ENCODE results near the gene NR3C1.

Gene NR3C1

DNA sequence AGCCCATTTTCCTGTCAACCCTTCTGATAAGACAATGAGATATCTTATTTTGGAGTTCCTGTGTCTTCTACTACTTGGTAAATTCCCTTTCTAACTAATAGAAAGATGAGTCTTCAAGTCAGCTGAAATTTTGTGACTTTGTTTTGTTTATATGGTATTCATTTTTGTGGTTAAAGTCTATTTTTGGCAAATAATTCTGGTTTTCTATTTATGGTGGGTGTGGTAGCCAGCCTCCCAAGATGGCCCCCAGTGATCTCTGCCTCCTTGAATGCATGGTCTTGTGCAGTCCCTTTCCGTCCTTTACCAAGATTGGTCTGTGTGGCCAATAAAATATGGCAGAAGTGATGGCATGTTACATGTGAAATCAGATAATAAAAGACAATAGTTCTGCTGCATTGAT lies 91.5 kb downstream of the NR3C1 start:
- H3K79me2 ChIP-seq: peaks cover 17% of the 10 kb centered on the region
- TF ChIP-seq, protein P1, sequence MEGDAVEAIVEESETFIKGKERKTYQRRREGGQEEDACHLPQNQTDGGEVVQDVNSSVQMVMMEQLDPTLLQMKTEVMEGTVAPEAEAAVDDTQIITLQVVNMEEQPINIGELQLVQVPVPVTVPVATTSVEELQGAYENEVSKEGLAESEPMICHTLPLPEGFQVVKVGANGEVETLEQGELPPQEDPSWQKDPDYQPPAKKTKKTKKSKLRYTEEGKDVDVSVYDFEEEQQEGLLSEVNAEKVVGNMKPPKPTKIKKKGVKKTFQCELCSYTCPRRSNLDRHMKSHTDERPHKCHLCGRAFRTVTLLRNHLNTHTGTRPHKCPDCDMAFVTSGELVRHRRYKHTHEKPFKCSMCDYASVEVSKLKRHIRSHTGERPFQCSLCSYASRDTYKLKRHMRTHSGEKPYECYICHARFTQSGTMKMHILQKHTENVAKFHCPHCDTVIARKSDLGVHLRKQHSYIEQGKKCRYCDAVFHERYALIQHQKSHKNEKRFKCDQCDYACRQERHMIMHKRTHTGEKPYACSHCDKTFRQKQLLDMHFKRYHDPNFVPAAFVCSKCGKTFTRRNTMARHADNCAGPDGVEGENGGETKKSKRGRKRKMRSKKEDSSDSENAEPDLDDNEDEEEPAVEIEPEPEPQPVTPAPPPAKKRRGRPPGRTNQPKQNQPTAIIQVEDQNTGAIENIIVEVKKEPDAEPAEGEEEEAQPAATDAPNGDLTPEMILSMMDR (IDR thresholded peaks at IDR 0.05): no peak
- H3K4me2 ChIP-seq (ENCODE audit: low read length): no peak overlapping the region
- H3K36me3 ChIP-seq (ENCODE audit: control insufficient read depth, insufficient read depth, low read length): no peaks in the 10 kb centered on the region
- H3K9ac ChIP-seq: no peak overlapping the region
- no peak overlapping the region for H3K4me3 ChIP-seq (ENCODE audit: low read depth, low read length)
- H3K27me3 ChIP-seq (ENCODE audit: control insufficient read depth, insufficient read depth, low read length): no peaks in the 10 kb centered on the region
- H3K27ac ChIP-seq: no peak overlapping the region
- H3K9me3 ChIP-seq (ENCODE audit: control insufficient read depth, low read length): no peaks in the 10 kb centered on the region
- H2AFZ ChIP-seq: no peak overlapping the region
- H3K4me1 ChIP-seq: peaks cover 5% of the 10 kb centered on the region

DNA sequence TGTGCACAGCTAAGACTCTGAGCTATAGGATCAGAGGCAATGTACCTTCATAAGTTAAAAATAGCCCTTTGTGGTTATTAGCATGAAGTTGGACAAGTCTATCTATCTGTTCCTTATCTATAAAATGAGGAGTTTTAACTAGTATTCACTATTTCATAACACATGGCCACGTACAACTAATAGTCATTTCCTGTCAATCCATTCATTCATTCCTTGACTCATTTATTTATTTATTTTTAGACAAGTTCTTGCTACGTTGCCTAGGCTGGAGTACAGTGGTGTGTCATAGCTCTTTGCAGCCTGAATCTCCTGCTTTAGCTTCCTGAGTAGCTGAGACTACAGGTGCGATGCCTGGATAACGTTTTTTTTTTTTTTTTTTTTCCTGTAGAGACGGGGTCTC lies 92.1 kb downstream of the NR3C1 start:
- Histone ChIP-seq H3K9ac (no peak overlapping the region), H3K27me3 (ENCODE audit: control insufficient read depth, insufficient read depth, low read length) (no peaks in the 10 kb centered on the region), H3K27ac (no peak overlapping the region), H3K4me2 (ENCODE audit: low read length) (no peak overlapping the region), H3K9me3 (ENCODE audit: control insufficient read depth, low read length) (no peaks in the 10 kb centered on the region), H3K4me1 (no peaks in the 10 kb centered on the region), H3K79me2 (peaks cover 15% of the 10 kb centered on the region), H3K36me3 (ENCODE audit: control insufficient read depth, insufficient read depth, low read length) (no peaks in the 10 kb centered on the region), H3K4me3 (ENCODE audit: low read depth, low read length) (no peak overlapping the region), H2AFZ (no peak overlapping the region)
- TF ChIP-seq, protein P1 (IDR thresholded peaks at IDR 0.05): no peak

DNA sequence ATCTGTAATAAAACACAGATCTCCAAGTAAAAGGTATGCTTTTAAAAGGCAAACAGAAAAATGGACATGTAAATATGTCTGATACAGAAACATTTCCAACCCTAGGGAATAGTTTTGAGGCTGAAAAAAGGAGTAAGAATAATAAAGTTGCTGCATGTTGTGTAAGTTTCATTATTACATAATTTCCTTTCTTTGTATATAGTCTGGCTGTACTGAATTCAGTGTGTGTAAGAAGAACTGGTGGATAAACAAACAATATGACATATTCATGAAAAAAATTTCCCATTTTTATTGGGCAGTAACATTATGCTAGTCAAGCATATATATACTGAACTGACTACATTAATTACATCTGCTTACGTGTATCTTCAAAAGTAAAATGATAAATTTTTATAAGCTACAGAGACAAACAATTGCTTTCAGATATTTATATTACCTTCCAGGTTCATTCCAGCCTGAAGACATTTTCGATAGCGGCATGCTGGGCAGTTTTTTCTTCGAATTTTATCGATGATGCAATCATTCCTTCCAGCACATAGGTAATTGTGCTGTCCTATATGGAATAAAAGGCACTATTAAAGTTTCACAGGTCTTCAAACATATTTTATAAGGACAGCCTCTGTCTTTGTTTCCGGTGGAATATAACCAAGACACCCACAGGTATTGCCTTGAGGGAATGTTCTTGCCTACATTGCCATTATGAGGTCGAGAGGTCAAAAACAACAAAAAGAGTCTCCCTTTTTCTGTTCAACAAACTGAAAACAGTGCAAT lies 93.6 kb downstream of the NR3C1 start:
- H3K4me1 ChIP-seq: no peaks in the 10 kb centered on the region
- TF ChIP-seq, protein P1 (IDR thresholded peaks at IDR 0.05): no peak
- no peak overlapping the region for H3K9ac ChIP-seq
- H3K4me3 ChIP-seq (ENCODE audit: low read depth, low read length): no peak overlapping the region
- H3K27ac ChIP-seq: no peak overlapping the region
- peaks cover 9% of the 10 kb centered on the region for H3K79me2 ChIP-seq
- H3K27me3 ChIP-seq (ENCODE audit: control insufficient read depth, insufficient read depth, low read length): no peaks in the 10 kb centered on the region
- no peaks in the 10 kb centered on the region for H3K36me3 ChIP-seq (ENCODE audit: control insufficient read depth, insufficient read depth, low read length)
- no peak overlapping the region for H3K4me2 ChIP-seq (ENCODE audit: low read length)
- H2AFZ ChIP-seq: no peak overlapping the region
- H3K9me3 ChIP-seq (ENCODE audit: control insufficient read depth, low read length): no peaks in the 10 kb centered on the region

DNA sequence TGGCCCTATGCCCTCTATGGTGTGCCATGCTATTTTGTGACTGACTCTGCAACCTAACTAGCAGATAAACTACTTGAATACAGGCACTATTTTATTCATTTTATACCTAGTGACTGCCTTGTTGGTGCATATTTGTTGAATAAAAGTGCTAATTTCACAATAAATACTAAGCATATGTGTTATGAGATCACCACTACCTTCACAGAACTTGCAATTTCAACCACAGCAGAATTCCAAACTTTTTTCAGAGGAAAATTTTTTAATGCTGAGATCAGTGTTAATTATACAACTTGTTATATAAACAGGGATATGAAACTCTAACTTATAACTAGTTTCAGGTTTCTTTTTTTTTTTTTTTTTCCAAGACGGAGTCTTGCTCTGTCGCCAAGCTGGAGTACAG lies 94.8 kb downstream of the NR3C1 start:
- no peaks in the 10 kb centered on the region for H3K36me3 ChIP-seq (ENCODE audit: control insufficient read depth, insufficient read depth, low read length)
- peaks cover 10% of the 10 kb centered on the region for H3K79me2 ChIP-seq
- no peak overlapping the region for H3K27ac ChIP-seq
- H3K27me3 ChIP-seq (ENCODE audit: control insufficient read depth, insufficient read depth, low read length): no peaks in the 10 kb centered on the region
- no peaks in the 10 kb centered on the region for H3K9me3 ChIP-seq (ENCODE audit: control insufficient read depth, low read length)
- TF ChIP-seq, protein P1 (IDR thresholded peaks at IDR 0.05): no peak
- no peak overlapping the region for H3K4me3 ChIP-seq (ENCODE audit: low read depth, low read length)
- H2AFZ ChIP-seq: no peak overlapping the region
- H3K9ac ChIP-seq: no peak overlapping the region
- H3K4me2 ChIP-seq (ENCODE audit: low read length): no peak overlapping the region
- no peaks in the 10 kb centered on the region for H3K4me1 ChIP-seq

DNA sequence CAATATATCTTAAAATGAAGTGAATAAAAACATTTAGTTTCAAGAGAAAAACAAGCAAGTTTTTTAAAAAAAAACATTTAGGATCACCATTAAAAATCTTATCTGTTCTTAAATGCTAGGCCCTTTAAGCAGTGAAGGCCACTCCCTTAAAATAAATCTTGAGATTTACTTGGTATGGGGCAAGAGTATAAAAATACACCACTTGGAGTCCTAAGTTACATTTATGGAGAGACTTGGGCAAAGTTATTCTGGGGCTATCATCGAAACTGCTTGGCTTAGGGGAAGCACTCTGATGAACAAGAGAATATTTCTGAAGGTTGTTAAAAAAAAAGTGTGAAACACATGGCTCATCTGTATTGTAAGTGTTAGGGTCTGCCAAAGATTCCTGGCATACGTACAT lies 97.4 kb downstream of the NR3C1 start:
- TF ChIP-seq, protein P1 (IDR thresholded peaks at IDR 0.05): no peak
- H3K4me2 ChIP-seq (ENCODE audit: low read length): no peak overlapping the region
- H3K4me3 ChIP-seq (ENCODE audit: low read depth, low read length): no peak overlapping the region
- no peaks in the 10 kb centered on the region for H3K36me3 ChIP-seq (ENCODE audit: control insufficient read depth, insufficient read depth, low read length)
- H3K27ac ChIP-seq: no peak overlapping the region
- H3K79me2 ChIP-seq: peaks cover 4% of the 10 kb centered on the region
- H2AFZ ChIP-seq: no peak overlapping the region
- no peaks in the 10 kb centered on the region for H3K27me3 ChIP-seq (ENCODE audit: control insufficient read depth, insufficient read depth, low read length)
- H3K9ac ChIP-seq: no peak overlapping the region
- no peaks in the 10 kb centered on the region for H3K4me1 ChIP-seq
- no peaks in the 10 kb centered on the region for H3K9me3 ChIP-seq (ENCODE audit: control insufficient read depth, low read length)

Data from parathyroid adenoma (tissue), 2 donors.